Stimulated activated CD8-positive, alpha-beta memory T cell treated with anti-CD3 and anti-CD28 coated beads, Interleukin-15, amount 100 ng/mL, for 1 hour (primary cell): Measurements from ENCODE around the gene ACTN3.
"Not testable (repeated sequence)": the region's sequence is repeated elsewhere in the genome, so short reads cannot be mapped to it uniquely, and the experiment has no call there.

Experiments used
- DNase-seq: peaks from one replicate; pipeline ENCODE4 v3.0.0-alpha.2; 2020; ENCODE audit warnings: low read depth

Gene ACTN3

GRCh38 chr11:66600219-66600618 is 53.5 kb downstream of the ACTN3 start:
- DNase-seq: no peak

- no peak for DNase-seq
These were observed 54.0 kb downstream of the ACTN3 start for GRCh38 chr11:66600631-66601233.

- DNase-seq: no peak
These were observed 56.4 kb downstream of the ACTN3 start for GRCh38 chr11:66603072-66603471.

GRCh38 chr11:66604155-66604554 is 57.5 kb downstream of the ACTN3 start:
- no peak for DNase-seq

- not testable (repeated sequence) for DNase-seq
These were observed 59.9 kb downstream of the ACTN3 start for GRCh38 chr11:66606608-66607007.

- no peak for DNase-seq
These were observed 60.6 kb downstream of the ACTN3 start for GRCh38 chr11:66607126-66607834.

GRCh38 chr11:66609721-66610617 is 63.3 kb downstream of the ACTN3 start:
- no peak for DNase-seq

GRCh38 chr11:66612458-66612857 is 65.8 kb downstream of the ACTN3 start:
- no peak for DNase-seq
